K562 (cell line): Measurements from ENCODE around the gene CDIPT. TPM values are rescaled to one million over a fixed set of nuclear protein-coding genes. Genes with fewer than 3 reads are reported as not detected.

Source experiments
- ATAC-seq: fragments of 200-7000 bp; cut with Tn5 transposase; 3 replicates; pipeline ENCODE4 v1.9.1; 2020; ENCODE audit warnings: moderate library complexity
- BruUV-seq: library from RNA; stranded (reverse); fragments of 400-500 nt; replicated peaks from 2 replicates; lab custom pipeline; 2021; lab: Mats Ljungman, UMichigan
- CTCF ChIA-PET: fragments of 300-600 bp; formaldehyde crosslinking; extraction: SDS; loops from one replicate; lab custom pipeline; 2021; ENCODE audit warnings: low intra/inter-chr PET ratio; lab: Yijun Ruan, JAX
- POLR2A ChIA-PET: fragments of 300-600, 350-650 bp; sonication (Branson Sonifier 250); formaldehyde crosslinking; extraction: SDS; loops from one replicate; lab custom pipeline; 2021; ENCODE audit warnings: antibody characterized with exemption, inconsistent platforms; lab: Yijun Ruan, JAX
- DNase-seq, 4 experiments: peaks; one replicate each; pipeline versions ENCODE4 v3.0.0 to v3.0.0-alpha.2; 2011 to 2018; ENCODE audit warnings: low spot score in 3 of 4, mixed read lengths in 3 of 4; ENCODE audit errors: extremely low read depth in 1 of 4
- FAIRE-seq: peaks from 2 replicates; lab custom pipeline; 2011; peaks lifted over from hg19 to GRCh38; lab: Jason Lieb, UNC
- H2AFZ ChIP-seq: 2 replicates; pipeline ENCODE4 v1.6.0; 2011; ENCODE audit warnings: low read depth, low read length, control low read depth, inconsistent platforms
- H3K27ac ChIP-seq: fragments of 200-600 bp; 3 replicates; pipeline ENCODE4 v1.8.0; 2011; ENCODE audit warnings: low read depth, mild to moderate bottlenecking, control low read depth, inconsistent platforms, low read length, moderate library complexity, mixed read lengths; ENCODE audit errors: extremely low read depth
- H3K27me3 ChIP-seq, 2 experiments: fragments of 300-600 bp in 1 of 2; 2 replicates in 1 of 2; 3 replicates in 1 of 2; pipeline versions ENCODE4 v1.6.0 to v1.8.0; 2011; ENCODE audit warnings: inconsistent platforms in 2 of 2, low read length in 2 of 2, mild to moderate bottlenecking in 1 of 2, mixed read lengths in 1 of 2, moderate library complexity in 1 of 2; ENCODE audit not compliant: control insufficient read depth in 2 of 2, insufficient read depth in 2 of 2
- H3K36me3 ChIP-seq: fragments of 300-600 bp; 3 replicates; pipeline ENCODE4 v1.8.0; 2011; ENCODE audit warnings: mild to moderate bottlenecking, low read length, inconsistent platforms; ENCODE audit not compliant: control insufficient read depth, insufficient read depth
- H3K4me1 ChIP-seq, 2 experiments: fragments of 200-600 bp in 1 of 2; replicated peaks in 1 of 2; 2 replicates in 1 of 2; 3 replicates in 1 of 2; pipeline versions ENCODE4 v1.5.1 to v1.8.0; 2011; ENCODE audit warnings: inconsistent platforms in 2 of 2, low read length in 2 of 2, mild to moderate bottlenecking in 1 of 2, mixed read lengths in 1 of 2, moderate library complexity in 1 of 2; ENCODE audit not compliant: control insufficient read depth in 2 of 2, insufficient read depth in 2 of 2
- H3K4me2 ChIP-seq: 2 replicates; pipeline ENCODE4 v1.6.1; 2011; ENCODE audit warnings: low read length, control low read depth, inconsistent platforms, mixed read lengths; ENCODE audit not compliant: insufficient read depth
- H3K4me3 ChIP-seq: fragments of 200-600 bp; sonication (generic), shearing (Covaris generic); 2 replicates; pipeline ENCODE4 v1.5.1; 2016; ENCODE audit warnings: control low read depth, inconsistent platforms
- H3K79me2 ChIP-seq: fragments of 200-600 bp; 3 replicates; pipeline ENCODE4 v1.8.0; 2011; ENCODE audit warnings: low read length, inconsistent platforms; ENCODE audit not compliant: control insufficient read depth, insufficient read depth
- H3K9ac ChIP-seq, 2 experiments: 2 replicates each; pipeline versions ENCODE4 v1.6.0 to v1.6.1; 2011; ENCODE audit warnings: low read depth in 2 of 2, low read length in 2 of 2, control low read depth in 1 of 2, inconsistent platforms in 1 of 2, mild to moderate bottlenecking in 1 of 2, mixed read lengths in 1 of 2; ENCODE audit not compliant: insufficient read depth in 1 of 2
- H3K9me1 ChIP-seq: one replicate; pipeline ENCODE4 v1.6.0; 2011; ENCODE audit warnings: inconsistent platforms, mild to moderate bottlenecking, low read length, moderate library complexity; ENCODE audit not compliant: control insufficient read depth, insufficient read depth
- H3K9me3 ChIP-seq: replicated peaks from 2 replicates; pipeline ENCODE4 v1.5.1; 2011; ENCODE audit warnings: low read depth, low read length, inconsistent platforms; ENCODE audit not compliant: control insufficient read depth, insufficient read depth
- H4K20me1 ChIP-seq: replicated peaks from 2 replicates; pipeline ENCODE4 v1.6.1; 2011; ENCODE audit warnings: low read length, inconsistent platforms, mixed read lengths; ENCODE audit not compliant: control insufficient read depth, insufficient read depth
- CBFA2T2 ChIP-seq: fragments of 450-650 bp; conservative IDR thresholded peaks from 2 replicates; pipeline ENCODE4 v1.6.1; 2017; ENCODE audit warnings: mild to moderate bottlenecking
- CEBPB ChIP-seq: fragments of 450-650 bp; IDR thresholded peaks from 2 replicates; pipeline ENCODE4 v1.6.1; 2016; ENCODE audit warnings: missing genetic modification characterization, missing compliant biosample characterization
- GABPB1 ChIP-seq: sonication (generic); formaldehyde crosslinking; IDR thresholded peaks from 2 replicates; pipeline ENCODE4 v1.8.0; 2022; ENCODE audit warnings: mild to moderate bottlenecking, missing genetic modification reagents
- HMG20B ChIP-seq: fragments of 250-450 bp; sonication (Bioruptor Pico); IDR thresholded peaks from 2 replicates; pipeline ENCODE4 v1.5.0; 2021; ENCODE audit warnings: mild to moderate bottlenecking
- MCM3 ChIP-seq: fragments of 450-650 bp; IDR thresholded peaks from 2 replicates; pipeline ENCODE4 v1.6.1; 2016
- RB1 ChIP-seq: fragments of 450-650 bp; IDR thresholded peaks from 2 replicates; pipeline ENCODE4 v1.6.1; 2017; ENCODE audit warnings: low read depth, mild to moderate bottlenecking
- RBM15 ChIP-seq: fragments of 200-400 bp; formaldehyde crosslinking; IDR thresholded peaks from 2 replicates; pipeline ENCODE4 v1.6.1; 2018; ENCODE audit warnings: mild to moderate bottlenecking, low read length, moderate library complexity; ENCODE audit not compliant: insufficient read depth
- SMC3 ChIP-seq: conservative IDR thresholded peaks from 2 replicates; pipeline ENCODE4 v1.6.1; 2011; ENCODE audit warnings: low read depth, low read length, improper control_type of control experiment; ENCODE audit not compliant: insufficient read depth
- ZBTB40 ChIP-seq, 2 experiments: fragments of 450-650 bp in 1 of 2; sonication (generic) in 1 of 2; formaldehyde crosslinking in 1 of 2; IDR thresholded peaks; 2 replicates each; pipeline versions ENCODE4 v1.7.1 to v1.9.0; 2016 to 2022; ENCODE audit warnings: inconsistent platforms in 1 of 2, mild to moderate bottlenecking in 1 of 2, missing genetic modification reagents in 1 of 2
- ZNF384 ChIP-seq: IDR thresholded peaks from 2 replicates; pipeline ENCODE4 v1.6.1; 2012; ENCODE audit warnings: low read depth, low read length, improper control_type of control experiment
- ZNF561 ChIP-seq: fragments of 450-650 bp; formaldehyde crosslinking; conservative IDR thresholded peaks from 2 replicates; pipeline ENCODE4 v1.4.0; 2020; ENCODE audit warnings: mild to moderate bottlenecking, moderate library complexity
- WGBS: fragments of 100-300 bp; shearing (Covaris generic); methylation state at CpG from one replicate; pipeline ENCODE4 v1.1.6; 2016; ENCODE audit warnings: low coverage, mixed read lengths; ENCODE audit not compliant: insufficient coverage; ENCODE audit errors: missing lambda C conversion rate; 5-methylcytosine and 5-hydroxymethylcytosine counted together
- in situ Hi-C: fragments of 300-500 bp; cut with MboI; formaldehyde crosslinking; loops from 4 replicates; pipeline ENCODE4 v1.15.0; 2018; ENCODE audit warnings: inconsistent platforms, mixed read lengths
- intact Hi-C: fragments of 100-400 bp; cut with micrococcal nuclease; formaldehyde crosslinking; loops from 2 replicates; pipeline ENCODE4 v1.14.2; 2022
- polyA plus RNA-seq, 8 experiments: library from polyadenylated mRNA; depleted of rRNA in 4 of 8; stranded (reverse) in 5 of 8; unstranded in 3 of 8; fragments of >200 nt; fragmentation: Nextera tagmentation in 2 of 8; fragmentation: Illumina TruSeq in 1 of 8; extraction: Ambion mirVana in 2 of 8; extraction: Trizol in 1 of 8; gene quantifications; 2 replicates each; pipeline versions ENCODE4 v1.2.1 to v1.2.3, GENCODE V29; 2011 to 2014; ENCODE audit warnings: inconsistent platforms in 1 of 8, missing spikeins in 1 of 8
- total RNA-seq, 7 experiments: library from RNA; depleted of rRNA in 6 of 7; stranded (reverse); fragments of >200 nt in 6 of 7; fragmentation: Illumina TruSeq in 2 of 7; extraction: Trizol in 2 of 7; gene quantifications; 2 replicates each; pipeline versions ENCODE4 v1.2.1 to v1.2.3, GENCODE V29; 2011 to 2021; ENCODE audit warnings: low replicate concordance in 1 of 7
- TF ChIP-seq, protein P1 (sequence below): fragments of 450-650 bp; formaldehyde crosslinking; conservative IDR thresholded peaks from 2 replicates; pipeline ENCODE4 v1.4.0; 2022; ENCODE audit warnings: mild to moderate bottlenecking, missing genetic modification characterization

The CDIPT gene
- total and polyA plus RNA-seq, 9 of the 15 experiments (the other 6 are each of a cell fraction or from before 2014, with no cell fraction given), result 1.3 to 37.0 (median 23.0) TPM

GRCh38 chr16:29844575-29845331 lies 18.3 kb downstream of the CDIPT start:
- intact Hi-C loops, result no loop called here
- H3K27me3 ChIP-seq, result 0 out of 5 replicates have a peak, but pooled peaks cover 0 to 4% of the 10 kb centered on the region in 2 experiments
- no peaks in the 10 kb centered on the region for H3K36me3 ChIP-seq
- ChIA-PET POLR2A (interaction anchor here (0.6 to 2.2 kb wide), 5 partner anchors 10 to 28 kb away, joined by 3 to 8 read pairs (median 4); no protein-coding TSS in a partner anchor), CTCF (no interaction called here)
- no peak overlapping the region for H3K4me2 ChIP-seq
- in situ Hi-C loops, result no loop called here
- no TSS peak for BruUV-seq
- peaks cover 0 to 40% of the 10 kb centered on the region in 2 experiments; a peak in 2 of 5 replicates for H3K4me1 ChIP-seq
- H3K9me3 ChIP-seq, result no peaks in the 10 kb centered on the region
- WGBS, result 54% methylated on average over 27 of the region's 28 CpGs
- H3K79me2 ChIP-seq, result no peaks in the 10 kb centered on the region
- H3K4me3 ChIP-seq, result no peak overlapping the region
- H3K27ac ChIP-seq, result no peak overlapping the region
- no peaks in the 10 kb centered on the region for H3K9me1 ChIP-seq
- no peak overlapping the region for H2AFZ ChIP-seq
- no peak for ATAC-seq
- FAIRE-seq, result no peak
- H3K9ac ChIP-seq, result peak overlapping the region in 1 of 2 experiments; percentile 78; a peak in 2 of 4 replicates
- DNase-seq, result no peak
- H4K20me1 ChIP-seq, result no peaks in the 10 kb centered on the region
- TF ChIP-seq ZBTB40 (IDR thresholded peaks at IDR 0.05), result no peak
- TF ChIP-seq ZBTB40 (CRISPR knock-in tag; IDR thresholded peaks at IDR 0.05), result no peak
- TF ChIP-seq ZNF561 (CRISPR knock-in tag), result no peak
- peak; percentile 80 for TF ChIP-seq CEBPB (tag)
- no peak for TF ChIP-seq RBM15
- no peak for TF ChIP-seq SMC3
- TF ChIP-seq RB1, result no peak
- TF ChIP-seq GABPB1 (CRISPR knock-in tag), result no peak
- TF ChIP-seq ZNF384, result peak; percentile 73
- TF ChIP-seq CBFA2T2, result peak; percentile 29; the same call in 1 of the 2 replicates
- no peak for TF ChIP-seq MCM3
- no peak for TF ChIP-seq HMG20B (CRISPR knock-in tag)
- TF ChIP-seq, protein P1, sequence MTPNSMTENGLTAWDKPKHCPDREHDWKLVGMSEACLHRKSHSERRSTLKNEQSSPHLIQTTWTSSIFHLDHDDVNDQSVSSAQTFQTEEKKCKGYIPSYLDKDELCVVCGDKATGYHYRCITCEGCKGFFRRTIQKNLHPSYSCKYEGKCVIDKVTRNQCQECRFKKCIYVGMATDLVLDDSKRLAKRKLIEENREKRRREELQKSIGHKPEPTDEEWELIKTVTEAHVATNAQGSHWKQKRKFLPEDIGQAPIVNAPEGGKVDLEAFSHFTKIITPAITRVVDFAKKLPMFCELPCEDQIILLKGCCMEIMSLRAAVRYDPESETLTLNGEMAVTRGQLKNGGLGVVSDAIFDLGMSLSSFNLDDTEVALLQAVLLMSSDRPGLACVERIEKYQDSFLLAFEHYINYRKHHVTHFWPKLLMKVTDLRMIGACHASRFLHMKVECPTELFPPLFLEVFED (CRISPR knock-in tag), result no peak
